Activated CD4-positive, CD25-positive, alpha-beta regulatory T cell treated with anti-CD3 and anti-CD28 coated beads, Interleukin-2, amount 50 U/mL, for 16 hours (primary cell): ENCODE measurements around the gene IVNS1ABP.
A peak's percentile ranks its signal among the peaks of the same experiment; 100 is the strongest.
"Not testable (repeated sequence)": the region's sequence is repeated elsewhere in the genome, so short reads cannot be mapped to it uniquely, and the experiment has no call there.

Experiments used
- DNase-seq: peaks from one replicate; pipeline ENCODE4 v3.0.0-alpha.2; 2020; ENCODE audit warnings: low read depth, low spot score

IVNS1ABP gene

GRCh38 chr1:185334182-185334581 is 17.1 kb upstream of the IVNS1ABP start:
- no peak for DNase-seq

- no peak for DNase-seq
Observed at GRCh38 chr1:185328255-185328654, 11.2 kb upstream of the IVNS1ABP start.

- DNase-seq: no peak
Observed at GRCh38 chr1:185325413-185325812, 8.4 kb upstream of the IVNS1ABP start.

GRCh38 chr1:185324118-185324517 is 7.1 kb upstream of the IVNS1ABP start:
- DNase-seq: no peak

GRCh38 chr1:185322636-185323035 is 5.6 kb upstream of the IVNS1ABP start:
- no peak for DNase-seq

GRCh38 chr1:185321653-185322221 is 4.7 kb upstream of the IVNS1ABP start:
- not testable (repeated sequence) for DNase-seq

GRCh38 chr1:185321104-185321503 is 4.1 kb upstream of the IVNS1ABP start:
- not testable (repeated sequence) for DNase-seq

GRCh38 chr1:185319139-185319475 is 2.1 kb upstream of the IVNS1ABP start:
- DNase-seq: no peak

- DNase-seq: no peak
Observed at GRCh38 chr1:185318431-185319138, 1.5 kb upstream of the IVNS1ABP start.

- DNase-seq: peak; percentile 58
Observed at GRCh38 chr1:185317886-185318310, 855 bp upstream of the IVNS1ABP start.

GRCh38 chr1:185316163-185317033 is 645 bp downstream of the IVNS1ABP start:
- DNase-seq: peak; percentile 79

- no peak for DNase-seq
Observed at GRCh38 chr1:185315445-185316071, 1.5 kb downstream of the IVNS1ABP start.

GRCh38 chr1:185314411-185314810 is 2.6 kb downstream of the IVNS1ABP start:
- no peak for DNase-seq

- no peak for DNase-seq
Observed at GRCh38 chr1:185312361-185313138, 4.5 kb downstream of the IVNS1ABP start.

GRCh38 chr1:185311589-185312225 is 5.3 kb downstream of the IVNS1ABP start:
- no peak for DNase-seq

GRCh38 chr1:185309566-185309965 is 7.5 kb downstream of the IVNS1ABP start:
- no peak for DNase-seq

- no peak for DNase-seq
Observed at GRCh38 chr1:185308126-185308525, 8.9 kb downstream of the IVNS1ABP start.

- DNase-seq: no peak
Observed at GRCh38 chr1:185305419-185305818, 11.6 kb downstream of the IVNS1ABP start.

GRCh38 chr1:185300152-185300551 is 16.9 kb downstream of the IVNS1ABP start:
- no peak for DNase-seq

GRCh38 chr1:185297982-185298381 is 19.1 kb downstream of the IVNS1ABP start:
- no peak for DNase-seq

GRCh38 chr1:185295091-185295490 is 22.0 kb downstream of the IVNS1ABP start:
- no peak for DNase-seq
